Islet precursor cell (in vitro differentiated cells): Measurements from ENCODE around the gene ZNF202.

Source experiments
- DNase-seq: peaks from one replicate; pipeline ENCODE4 v3.0.0-alpha.2; 2018

Gene ZNF202

GRCh38 chr11:123678246-123678645 lies 63.2 kb downstream of the ZNF202 start:
- no peak for DNase-seq

- DNase-seq, result no peak
These were observed 64.0 kb downstream of the ZNF202 start for GRCh38 chr11:123677510-123677909.

DNA sequence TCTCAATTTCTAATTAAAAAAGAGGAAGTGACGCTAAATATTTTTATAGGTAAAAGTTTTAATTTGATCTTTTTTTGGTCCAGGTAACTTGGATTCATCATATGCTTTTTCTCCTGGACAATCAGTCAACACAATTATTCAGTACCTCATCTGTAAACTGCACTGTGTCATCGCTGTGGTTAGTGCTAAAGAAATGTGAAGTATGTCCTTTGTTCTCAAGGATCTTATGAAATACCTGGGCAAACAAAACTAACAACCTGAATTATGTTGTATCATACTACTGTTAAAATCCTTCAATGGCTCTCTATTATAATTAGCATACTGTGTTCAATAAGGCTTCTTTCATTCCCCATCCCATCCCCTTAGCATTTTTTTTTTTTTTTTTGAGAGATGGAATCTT lies 67.2 kb downstream of the ZNF202 start:
- no peak for DNase-seq
